ENCODE data around the gene CFD. TPM values are rescaled to one million over a fixed set of nuclear protein-coding genes. Genes with fewer than 3 reads are reported as not detected.

The CFD gene
- total and polyA plus RNA-seq, 4 donors, result 4.5 to 20.2 (median 13.6) TPM

- WGBS, result 54% methylated on average over 11 of the region's 11 CpGs
- TF ChIP-seq RAD21 (IDR thresholded peaks at IDR 0.05) (no peak), TAF1 (conservative IDR thresholded peaks at IDR 0.05) (no peak), SP1 (IDR thresholded peaks at IDR 0.05) (no peak), GABPA (IDR thresholded peaks at IDR 0.05 in 1 of 2, conservative IDR thresholded peaks at IDR 0.05 in 1 of 2) (no peak), NR2F2 (IDR thresholded peaks at IDR 0.05) (no peak), JUND (IDR thresholded peaks at IDR 0.05) (no peak), EGR1 (IDR thresholded peaks at IDR 0.05; ENCODE audit: low read depth in 2 of 2) (no peak), RXRA (IDR thresholded peaks at IDR 0.05) (no peak), FOXA2 (IDR thresholded peaks at IDR 0.05) (no peak), FOXA1 (IDR thresholded peaks at IDR 0.05) (no peak)
- TF ChIP-seq, protein P1, sequence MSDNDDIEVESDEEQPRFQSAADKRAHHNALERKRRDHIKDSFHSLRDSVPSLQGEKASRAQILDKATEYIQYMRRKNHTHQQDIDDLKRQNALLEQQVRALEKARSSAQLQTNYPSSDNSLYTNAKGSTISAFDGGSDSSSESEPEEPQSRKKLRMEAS (IDR thresholded peaks at IDR 0.05), result no peak
- TF ChIP-seq, protein P2, sequence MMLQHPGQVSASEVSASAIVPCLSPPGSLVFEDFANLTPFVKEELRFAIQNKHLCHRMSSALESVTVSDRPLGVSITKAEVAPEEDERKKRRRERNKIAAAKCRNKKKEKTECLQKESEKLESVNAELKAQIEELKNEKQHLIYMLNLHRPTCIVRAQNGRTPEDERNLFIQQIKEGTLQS (IDR thresholded peaks at IDR 0.05), result no peak
- TF ChIP-seq, protein P3, sequence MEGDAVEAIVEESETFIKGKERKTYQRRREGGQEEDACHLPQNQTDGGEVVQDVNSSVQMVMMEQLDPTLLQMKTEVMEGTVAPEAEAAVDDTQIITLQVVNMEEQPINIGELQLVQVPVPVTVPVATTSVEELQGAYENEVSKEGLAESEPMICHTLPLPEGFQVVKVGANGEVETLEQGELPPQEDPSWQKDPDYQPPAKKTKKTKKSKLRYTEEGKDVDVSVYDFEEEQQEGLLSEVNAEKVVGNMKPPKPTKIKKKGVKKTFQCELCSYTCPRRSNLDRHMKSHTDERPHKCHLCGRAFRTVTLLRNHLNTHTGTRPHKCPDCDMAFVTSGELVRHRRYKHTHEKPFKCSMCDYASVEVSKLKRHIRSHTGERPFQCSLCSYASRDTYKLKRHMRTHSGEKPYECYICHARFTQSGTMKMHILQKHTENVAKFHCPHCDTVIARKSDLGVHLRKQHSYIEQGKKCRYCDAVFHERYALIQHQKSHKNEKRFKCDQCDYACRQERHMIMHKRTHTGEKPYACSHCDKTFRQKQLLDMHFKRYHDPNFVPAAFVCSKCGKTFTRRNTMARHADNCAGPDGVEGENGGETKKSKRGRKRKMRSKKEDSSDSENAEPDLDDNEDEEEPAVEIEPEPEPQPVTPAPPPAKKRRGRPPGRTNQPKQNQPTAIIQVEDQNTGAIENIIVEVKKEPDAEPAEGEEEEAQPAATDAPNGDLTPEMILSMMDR (IDR thresholded peaks at IDR 0.05; ENCODE audit: low read depth, low read length, missing input control), result no peak
- TF ChIP-seq, protein P4, sequence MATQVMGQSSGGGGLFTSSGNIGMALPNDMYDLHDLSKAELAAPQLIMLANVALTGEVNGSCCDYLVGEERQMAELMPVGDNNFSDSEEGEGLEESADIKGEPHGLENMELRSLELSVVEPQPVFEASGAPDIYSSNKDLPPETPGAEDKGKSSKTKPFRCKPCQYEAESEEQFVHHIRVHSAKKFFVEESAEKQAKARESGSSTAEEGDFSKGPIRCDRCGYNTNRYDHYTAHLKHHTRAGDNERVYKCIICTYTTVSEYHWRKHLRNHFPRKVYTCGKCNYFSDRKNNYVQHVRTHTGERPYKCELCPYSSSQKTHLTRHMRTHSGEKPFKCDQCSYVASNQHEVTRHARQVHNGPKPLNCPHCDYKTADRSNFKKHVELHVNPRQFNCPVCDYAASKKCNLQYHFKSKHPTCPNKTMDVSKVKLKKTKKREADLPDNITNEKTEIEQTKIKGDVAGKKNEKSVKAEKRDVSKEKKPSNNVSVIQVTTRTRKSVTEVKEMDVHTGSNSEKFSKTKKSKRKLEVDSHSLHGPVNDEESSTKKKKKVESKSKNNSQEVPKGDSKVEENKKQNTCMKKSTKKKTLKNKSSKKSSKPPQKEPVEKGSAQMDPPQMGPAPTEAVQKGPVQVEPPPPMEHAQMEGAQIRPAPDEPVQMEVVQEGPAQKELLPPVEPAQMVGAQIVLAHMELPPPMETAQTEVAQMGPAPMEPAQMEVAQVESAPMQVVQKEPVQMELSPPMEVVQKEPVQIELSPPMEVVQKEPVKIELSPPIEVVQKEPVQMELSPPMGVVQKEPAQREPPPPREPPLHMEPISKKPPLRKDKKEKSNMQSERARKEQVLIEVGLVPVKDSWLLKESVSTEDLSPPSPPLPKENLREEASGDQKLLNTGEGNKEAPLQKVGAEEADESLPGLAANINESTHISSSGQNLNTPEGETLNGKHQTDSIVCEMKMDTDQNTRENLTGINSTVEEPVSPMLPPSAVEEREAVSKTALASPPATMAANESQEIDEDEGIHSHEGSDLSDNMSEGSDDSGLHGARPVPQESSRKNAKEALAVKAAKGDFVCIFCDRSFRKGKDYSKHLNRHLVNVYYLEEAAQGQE (IDR thresholded peaks at IDR 0.05), result no peak
- Histone ChIP-seq H3K27me3 (ENCODE audit: control insufficient read depth in 4 of 4, insufficient read depth in 4 of 4, low read length in 3 of 4) (peaks cover 0 to 5% (median 1%) of the 10 kb centered on the region in 4 donors), H3K9me3 (ENCODE audit: control insufficient read depth in 4 of 4, low read length in 3 of 4) (no peaks in the 10 kb centered on the region), H3K36me3 (ENCODE audit: control insufficient read depth in 4 of 4, insufficient read depth in 3 of 4, low read depth in 1 of 4, low read length in 3 of 4) (no peaks in the 10 kb centered on the region), H3K27ac (ENCODE audit: low read depth in 1 of 2, low read length in 2 of 2) (no peak overlapping the region), H3K4me1 (ENCODE audit: control insufficient read depth in 4 of 4, insufficient read depth in 4 of 4, low read length in 3 of 4) (peaks cover 0 to 9% (median 3%) of the 10 kb centered on the region in 4 donors), H3K4me3 (ENCODE audit: low read depth in 1 of 3, low read length in 3 of 3) (no peak overlapping the region), H3K9ac (ENCODE audit: low read depth in 1 of 2, low read length in 2 of 2) (no peak overlapping the region)
- no peak for DNase-seq (ENCODE audit: low spot score)
Measured at GRCh38 chr19:844546-844971, 14.9 kb upstream of the CFD start.

DNA sequence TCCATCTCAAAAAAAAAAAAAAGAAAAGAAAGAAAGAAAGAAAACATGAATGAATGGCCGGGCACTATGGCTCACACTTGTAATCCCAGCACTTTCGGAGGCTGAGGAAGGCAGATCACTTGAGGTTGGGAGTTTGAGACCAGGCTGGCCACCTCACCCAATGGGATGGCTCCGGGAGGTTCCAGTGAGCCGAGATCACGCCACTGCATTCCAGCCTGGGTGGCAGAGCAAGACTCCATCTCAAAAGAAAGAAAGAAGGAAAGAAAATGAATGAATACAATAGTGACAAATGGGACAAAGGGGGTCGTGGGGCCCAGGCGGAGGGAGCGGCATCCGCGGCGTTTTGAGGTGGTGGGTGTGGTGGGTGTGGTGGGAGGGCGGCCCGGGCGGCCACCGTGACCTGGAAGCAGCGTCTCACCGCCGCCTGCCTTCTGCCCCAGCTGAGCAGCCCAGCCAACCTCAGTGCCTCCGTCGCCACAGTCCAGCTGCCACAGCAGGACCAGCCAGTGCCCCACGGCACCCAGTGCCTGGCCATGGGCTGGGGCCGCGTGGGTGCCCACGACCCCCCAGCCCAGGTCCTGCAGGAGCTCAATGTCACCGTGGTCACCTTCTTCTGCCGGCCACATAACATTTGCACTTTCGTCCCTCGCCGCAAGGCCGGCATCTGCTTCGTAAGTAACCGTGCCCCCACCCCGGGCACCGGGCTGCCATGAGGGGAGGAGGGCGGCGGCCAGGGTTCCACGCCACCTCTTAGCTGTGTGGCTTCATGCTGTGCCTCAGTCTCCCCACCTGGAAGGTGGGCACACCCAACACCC lies 13.6 kb upstream of the CFD start:
- Histone ChIP-seq H3K9me3 (ENCODE audit: control insufficient read depth in 4 of 4, low read length in 3 of 4) (no peaks in the 10 kb centered on the region), H3K4me3 (ENCODE audit: low read depth in 1 of 3, low read length in 3 of 3) (no peak overlapping the region), H3K27ac (ENCODE audit: low read depth in 1 of 2, low read length in 2 of 2) (no peak overlapping the region), H3K36me3 (ENCODE audit: control insufficient read depth in 4 of 4, insufficient read depth in 3 of 4, low read depth in 1 of 4, low read length in 3 of 4) (no peaks in the 10 kb centered on the region), H3K4me1 (ENCODE audit: control insufficient read depth in 4 of 4, insufficient read depth in 4 of 4, low read length in 3 of 4) (peaks cover 5 to 13% (median 8%) of the 10 kb centered on the region in 4 donors), H3K27me3 (ENCODE audit: control insufficient read depth in 4 of 4, insufficient read depth in 4 of 4, low read length in 3 of 4) (peaks cover 0 to 5% (median 1%) of the 10 kb centered on the region in 4 donors), H3K9ac (ENCODE audit: low read depth in 1 of 2, low read length in 2 of 2) (no peak overlapping the region)
- WGBS, result 71% methylated on average over 37 of the region's 37 CpGs
- DNase-seq (ENCODE audit: low spot score), result no peak
- TF ChIP-seq, protein P3 (IDR thresholded peaks at IDR 0.05; ENCODE audit: low read depth, low read length, missing input control), result no peak
- TF ChIP-seq HNF4A (conservative IDR thresholded peaks at IDR 0.05) (no peak), RXRA (IDR thresholded peaks at IDR 0.05) (no peak), RAD21 (IDR thresholded peaks at IDR 0.05) (no peak), GABPA (IDR thresholded peaks at IDR 0.05 in 1 of 2, conservative IDR thresholded peaks at IDR 0.05 in 1 of 2) (no peak), EGR1 (IDR thresholded peaks at IDR 0.05; ENCODE audit: low read depth in 2 of 2) (no peak), JUND (IDR thresholded peaks at IDR 0.05) (no peak), YY1 (IDR thresholded peaks at IDR 0.05) (no peak), TAF1 (conservative IDR thresholded peaks at IDR 0.05) (no peak), FOXA1 (IDR thresholded peaks at IDR 0.05) (no peak), FOXA2 (IDR thresholded peaks at IDR 0.05) (no peak), NR2F2 (IDR thresholded peaks at IDR 0.05) (no peak), HNF4G (IDR thresholded peaks at IDR 0.05) (no peak)
- TF ChIP-seq, protein P1 (IDR thresholded peaks at IDR 0.05), result no peak
- TF ChIP-seq, protein P4 (IDR thresholded peaks at IDR 0.05), result no peak
